ENCODE results near the gene FGF10. TPM values are rescaled to one million over a fixed set of nuclear protein-coding genes. Genes with fewer than 3 reads are reported as not detected.

Gene FGF10
- total RNA-seq, 4 donors from 2014 or later, result 0.09 to 5.0 (median 1.4) TPM; not detected in 1

GRCh38 chr5:44329716-44330115, 59.5 kb downstream of the FGF10 start:
- TF ChIP-seq CTCF (IDR thresholded peaks at IDR 0.05), result no peak
- no peak for TF ChIP-seq POLR2A (IDR thresholded peaks at IDR 0.05)
- intact Hi-C loops (cut with DNase I), result no loop called here
- Histone ChIP-seq H3K9me3 (no peaks in the 10 kb centered on the region), H3K27ac (no peak overlapping the region), H3K4me1 (no peaks in the 10 kb centered on the region), H3K27me3 (no peaks in the 10 kb centered on the region), H3K36me3 (no peaks in the 10 kb centered on the region), H3K4me3 (no peak overlapping the region)
- 55 to 57% methylated on average over 2 of the region's 2 CpGs for WGBS, 2 donors
- no peak for DNase-seq

GRCh38 chr5:44321144-44321725, 68.0 kb downstream of the FGF10 start:
- Histone ChIP-seq H3K4me1 (no peaks in the 10 kb centered on the region), H3K27me3 (no peaks in the 10 kb centered on the region), H3K36me3 (no peaks in the 10 kb centered on the region), H3K27ac (no peak overlapping the region), H3K4me3 (no peak overlapping the region), H3K9me3 (no peaks in the 10 kb centered on the region)
- DNase-seq, result no peak
- WGBS, 2 donors, result 75 to 88% methylated on average over 3 of the region's 3 CpGs
- intact Hi-C loops (cut with DNase I), result no loop called here
- TF ChIP-seq POLR2A (IDR thresholded peaks at IDR 0.05) (no peak), CTCF (IDR thresholded peaks at IDR 0.05) (no peak)

GRCh38 chr5:44320188-44320587, 69.0 kb downstream of the FGF10 start:
- Histone ChIP-seq H3K27me3 (no peaks in the 10 kb centered on the region), H3K4me1 (no peaks in the 10 kb centered on the region), H3K27ac (no peak overlapping the region), H3K36me3 (no peaks in the 10 kb centered on the region), H3K4me3 (no peak overlapping the region), H3K9me3 (no peaks in the 10 kb centered on the region)
- DNase-seq, result no peak
- WGBS, 2 donors, result 59 to 86% methylated on average over 1 of the region's 1 CpG
- no peak for TF ChIP-seq CTCF (IDR thresholded peaks at IDR 0.05)
- intact Hi-C loops (cut with DNase I), result no loop called here

GRCh38 chr5:44318883-44319282, 70.3 kb downstream of the FGF10 start:
- no peak overlapping the region for H3K27ac ChIP-seq
- 60 to 66% methylated on average over 2 of the region's 2 CpGs for WGBS, 2 donors

GRCh38 chr5:44312374-44312773, 76.8 kb downstream of the FGF10 start:
- intact Hi-C loops (cut with DNase I), result no loop called here
- DNase-seq, result no peak
- Histone ChIP-seq H3K4me1 (no peaks in the 10 kb centered on the region), H3K27ac (no peak overlapping the region), H3K27me3 (no peaks in the 10 kb centered on the region), H3K36me3 (no peaks in the 10 kb centered on the region), H3K9me3 (no peaks in the 10 kb centered on the region), H3K4me3 (no peak overlapping the region)
- TF ChIP-seq CTCF (IDR thresholded peaks at IDR 0.05) (no peak), POLR2A (IDR thresholded peaks at IDR 0.05) (no peak)
- WGBS, 2 donors, result 22 to 42% methylated on average over 1 of the region's 1 CpG

More at GRCh38 chr5:44318883-44319282, 70.3 kb downstream of the FGF10 start:
- intact Hi-C loops (cut with DNase I), result no loop called here
- no peak for DNase-seq
- Histone ChIP-seq H3K4me3 (no peak overlapping the region), H3K4me1 (no peaks in the 10 kb centered on the region), H3K36me3 (no peaks in the 10 kb centered on the region), H3K27me3 (no peaks in the 10 kb centered on the region), H3K9me3 (no peaks in the 10 kb centered on the region)
- TF ChIP-seq CTCF (IDR thresholded peaks at IDR 0.05) (no peak), POLR2A (IDR thresholded peaks at IDR 0.05) (no peak)
